ENCODE data around the gene SLK. TPM values are rescaled to one million over a fixed set of nuclear protein-coding genes. Genes with fewer than 3 reads are reported as not detected.
A peak's percentile ranks its signal among the peaks of the same experiment; 100 is the strongest.

The SLK gene
- total and polyA plus RNA-seq, 2 donors (not counting 3 experiments of a cell fraction or from before 2014, with no cell fraction given): 4.5 to 36.0 TPM

GRCh38 chr10:103967448-103968071, 620 bp downstream of the SLK start:
- Histone ChIP-seq H3K9me1 (replicated peaks; ENCODE audit: control insufficient read depth, extremely low read depth, insufficient read depth, low read length) (no peaks in the 10 kb centered on the region), H3K27me3 (ENCODE audit: control insufficient read depth in 2 of 2, insufficient read depth in 2 of 2, low read length in 2 of 2) (no peaks in the 10 kb centered on the region), H3K9ac (replicated peaks; ENCODE audit: extremely low read depth, insufficient read depth, low read length) (peak overlapping the region; percentile 94), H3K27ac (ENCODE audit: insufficient read depth, low read depth, low read length) (peak overlapping the region; percentile 73), H3K79me2 (ENCODE audit: control insufficient read depth, insufficient read depth, low read length) (peaks cover 50% of the 10 kb centered on the region), H4K20me1 (replicated peaks; ENCODE audit: control insufficient read depth, extremely low read depth, insufficient read depth, low read length) (peaks cover 2% of the 10 kb centered on the region), H3K9me3 (replicated peaks; ENCODE audit: control insufficient read depth, insufficient read depth, low read length) (no peaks in the 10 kb centered on the region), H3K4me1 (ENCODE audit: control insufficient read depth, extremely low read depth, insufficient read depth, low read length) (peaks cover 26% of the 10 kb centered on the region), H3K4me3 (replicated peaks in 1 of 3; ENCODE audit: insufficient read depth in 1 of 3, low read depth in 1 of 3, low read length in 3 of 3) (peak overlapping the region; percentile 81 to 99 (median 97)), H3K36me3 (ENCODE audit: control insufficient read depth in 2 of 2, extremely low read depth in 1 of 2, insufficient read depth in 2 of 2, low read length in 2 of 2) (no peaks in the 10 kb centered on the region), H3K4me2 (ENCODE audit: insufficient read depth, low read length) (peak overlapping the region; percentile 96), H2AFZ (ENCODE audit: low read depth, low read length) (peak overlapping the region; percentile 58)
- no TSS peak for BruUV-seq (replicated peaks)
- ChIA-PET POLR2A (no interaction called here), CTCF (interaction anchor here (0.9 to 1.5 kb wide), 4 partner anchors 10 to 255 kb away, joined by 3 to 5 read pairs (median 4); no protein-coding TSS in a partner anchor)
- intact Hi-C loops (cut with micrococcal nuclease): loop anchor here (1.0 to 2.0 kb wide), 7 partner anchors 15 to 154 kb away; partner anchors contain the start of gene STN1
- FAIRE-seq (peak; percentile 80), DNase-seq (ENCODE audit: low read depth, low spot score) (peak; percentile 65)
- dilution Hi-C loops (cut with MboI; ENCODE audit: extremely low pct_ligation_motif_present, low sequenced_read_pairs): no loop called here
- TF ChIP-seq POLR2A (IDR thresholded peaks at IDR 0.05; ENCODE audit: low read depth, low read length): no peak
- no peak for TF ChIP-seq POLR2AphosphoS5 (IDR thresholded peaks at IDR 0.05; ENCODE audit: insufficient read depth, low read depth, low read length)
- TF ChIP-seq JUN (IDR thresholded peaks at IDR 0.05; ENCODE audit: borderline replicate concordance, insufficient read depth, insufficient read length, low read depth): no peak
- no peak for TF ChIP-seq MYC (IDR thresholded peaks at IDR 0.05; ENCODE audit: low read depth, low read length)
- TF ChIP-seq, protein P1, sequence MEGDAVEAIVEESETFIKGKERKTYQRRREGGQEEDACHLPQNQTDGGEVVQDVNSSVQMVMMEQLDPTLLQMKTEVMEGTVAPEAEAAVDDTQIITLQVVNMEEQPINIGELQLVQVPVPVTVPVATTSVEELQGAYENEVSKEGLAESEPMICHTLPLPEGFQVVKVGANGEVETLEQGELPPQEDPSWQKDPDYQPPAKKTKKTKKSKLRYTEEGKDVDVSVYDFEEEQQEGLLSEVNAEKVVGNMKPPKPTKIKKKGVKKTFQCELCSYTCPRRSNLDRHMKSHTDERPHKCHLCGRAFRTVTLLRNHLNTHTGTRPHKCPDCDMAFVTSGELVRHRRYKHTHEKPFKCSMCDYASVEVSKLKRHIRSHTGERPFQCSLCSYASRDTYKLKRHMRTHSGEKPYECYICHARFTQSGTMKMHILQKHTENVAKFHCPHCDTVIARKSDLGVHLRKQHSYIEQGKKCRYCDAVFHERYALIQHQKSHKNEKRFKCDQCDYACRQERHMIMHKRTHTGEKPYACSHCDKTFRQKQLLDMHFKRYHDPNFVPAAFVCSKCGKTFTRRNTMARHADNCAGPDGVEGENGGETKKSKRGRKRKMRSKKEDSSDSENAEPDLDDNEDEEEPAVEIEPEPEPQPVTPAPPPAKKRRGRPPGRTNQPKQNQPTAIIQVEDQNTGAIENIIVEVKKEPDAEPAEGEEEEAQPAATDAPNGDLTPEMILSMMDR (IDR thresholded peaks at IDR 0.05; ENCODE audit: extremely low read depth in 1 of 2, insufficient read depth in 1 of 2, low read depth in 1 of 2, low read length in 2 of 2): no peak
- TF ChIP-seq FOS (IDR thresholded peaks at IDR 0.05; ENCODE audit: borderline replicate concordance, insufficient read depth, low read length): no peak
- TF ChIP-seq EZH2 (IDR thresholded peaks at IDR 0.05; ENCODE audit: borderline replicate concordance, low read depth, low read length, severe bottlenecking): no peak
- no peak for TF ChIP-seq MAX (IDR thresholded peaks at IDR 0.05; ENCODE audit: insufficient read depth, insufficient read length)
- TF ChIP-seq GATA2 (IDR thresholded peaks at IDR 0.05; ENCODE audit: insufficient read depth, insufficient read length, low read depth, low read length): no peak

Data from endothelial cell of umbilical vein (primary cell).